GM12801 (cell line): ENCODE data around the gene SRRM4.

Experiments used
- TF ChIP-seq, protein P1 (sequence below): IDR thresholded peaks from one replicate; pipeline ENCODE4 v1.5.1; 2011; ENCODE audit warnings: control low read depth; ENCODE audit not compliant: insufficient read length; ENCODE audit errors: extremely low read depth

The SRRM4 gene

DNA sequence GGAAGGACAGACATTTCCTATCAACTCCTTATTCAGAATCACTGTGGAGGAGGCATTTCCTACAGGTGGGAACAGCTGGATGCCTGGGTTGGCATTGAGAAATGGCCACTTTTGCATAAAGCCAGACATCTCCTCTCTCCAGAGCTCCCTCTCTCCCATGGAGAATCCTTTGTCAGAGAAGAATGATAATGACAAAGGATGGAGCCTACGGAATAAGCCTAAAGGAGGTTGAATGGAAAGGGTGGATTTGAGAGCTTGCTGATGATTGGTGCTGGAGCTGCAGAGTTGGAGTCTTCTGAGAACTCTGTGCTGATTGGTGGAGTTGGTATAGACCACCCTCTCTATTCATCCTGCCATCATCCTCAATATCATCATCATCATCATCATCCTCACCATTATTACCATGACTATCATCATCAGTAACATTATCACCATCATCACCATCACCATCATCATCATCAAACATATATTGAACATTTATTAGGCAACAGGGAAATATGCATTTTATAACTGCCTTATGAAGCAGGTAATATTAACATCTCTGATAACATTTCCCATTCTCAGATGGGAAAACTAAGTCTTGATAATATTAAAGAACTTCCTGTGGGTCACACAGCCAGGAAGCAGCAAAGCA is 108.2 kb downstream of the SRRM4 start:
- TF ChIP-seq, protein P1, sequence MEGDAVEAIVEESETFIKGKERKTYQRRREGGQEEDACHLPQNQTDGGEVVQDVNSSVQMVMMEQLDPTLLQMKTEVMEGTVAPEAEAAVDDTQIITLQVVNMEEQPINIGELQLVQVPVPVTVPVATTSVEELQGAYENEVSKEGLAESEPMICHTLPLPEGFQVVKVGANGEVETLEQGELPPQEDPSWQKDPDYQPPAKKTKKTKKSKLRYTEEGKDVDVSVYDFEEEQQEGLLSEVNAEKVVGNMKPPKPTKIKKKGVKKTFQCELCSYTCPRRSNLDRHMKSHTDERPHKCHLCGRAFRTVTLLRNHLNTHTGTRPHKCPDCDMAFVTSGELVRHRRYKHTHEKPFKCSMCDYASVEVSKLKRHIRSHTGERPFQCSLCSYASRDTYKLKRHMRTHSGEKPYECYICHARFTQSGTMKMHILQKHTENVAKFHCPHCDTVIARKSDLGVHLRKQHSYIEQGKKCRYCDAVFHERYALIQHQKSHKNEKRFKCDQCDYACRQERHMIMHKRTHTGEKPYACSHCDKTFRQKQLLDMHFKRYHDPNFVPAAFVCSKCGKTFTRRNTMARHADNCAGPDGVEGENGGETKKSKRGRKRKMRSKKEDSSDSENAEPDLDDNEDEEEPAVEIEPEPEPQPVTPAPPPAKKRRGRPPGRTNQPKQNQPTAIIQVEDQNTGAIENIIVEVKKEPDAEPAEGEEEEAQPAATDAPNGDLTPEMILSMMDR: no peak

DNA sequence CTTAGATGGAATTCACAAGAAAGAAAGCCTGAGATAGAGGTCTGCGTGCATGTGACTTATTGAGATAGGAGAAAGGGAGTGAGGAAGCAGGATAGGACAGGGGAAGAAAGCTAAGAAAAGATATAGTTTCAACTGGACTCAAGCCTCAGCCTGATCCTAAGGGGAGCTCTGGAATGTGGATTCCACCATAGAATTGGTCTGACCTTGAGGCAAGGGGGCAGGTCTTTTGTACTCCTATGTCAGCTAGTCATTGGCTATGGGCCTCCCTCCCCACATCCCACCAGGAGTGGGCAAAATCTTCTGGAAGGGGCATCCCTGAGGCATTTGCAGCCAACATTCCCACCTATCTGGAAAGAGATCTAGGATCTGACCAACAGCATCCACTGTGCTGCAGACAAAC is 108.9 kb downstream of the SRRM4 start:
- TF ChIP-seq, protein P1: no peak

DNA sequence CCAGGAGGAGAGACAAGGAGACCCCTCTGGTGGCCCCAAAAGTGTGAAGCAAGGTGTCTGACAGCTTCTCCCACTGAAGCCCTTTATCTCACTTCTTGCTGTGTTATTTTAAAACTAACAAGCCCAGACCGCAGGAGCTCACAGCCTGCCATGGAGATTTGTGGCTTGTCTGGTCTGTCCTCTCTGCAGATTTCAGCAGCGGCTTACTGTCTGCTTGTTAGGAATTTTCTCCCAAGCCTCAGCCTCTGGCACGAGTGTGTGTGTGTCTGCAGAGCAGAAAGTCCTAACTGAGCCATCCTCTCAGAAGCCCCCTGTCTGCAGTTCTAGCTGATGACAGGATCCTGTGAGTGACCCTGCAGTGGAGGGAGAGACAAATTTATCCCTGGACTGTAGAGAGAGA is 109.5 kb downstream of the SRRM4 start:
- TF ChIP-seq, protein P1: no peak

DNA sequence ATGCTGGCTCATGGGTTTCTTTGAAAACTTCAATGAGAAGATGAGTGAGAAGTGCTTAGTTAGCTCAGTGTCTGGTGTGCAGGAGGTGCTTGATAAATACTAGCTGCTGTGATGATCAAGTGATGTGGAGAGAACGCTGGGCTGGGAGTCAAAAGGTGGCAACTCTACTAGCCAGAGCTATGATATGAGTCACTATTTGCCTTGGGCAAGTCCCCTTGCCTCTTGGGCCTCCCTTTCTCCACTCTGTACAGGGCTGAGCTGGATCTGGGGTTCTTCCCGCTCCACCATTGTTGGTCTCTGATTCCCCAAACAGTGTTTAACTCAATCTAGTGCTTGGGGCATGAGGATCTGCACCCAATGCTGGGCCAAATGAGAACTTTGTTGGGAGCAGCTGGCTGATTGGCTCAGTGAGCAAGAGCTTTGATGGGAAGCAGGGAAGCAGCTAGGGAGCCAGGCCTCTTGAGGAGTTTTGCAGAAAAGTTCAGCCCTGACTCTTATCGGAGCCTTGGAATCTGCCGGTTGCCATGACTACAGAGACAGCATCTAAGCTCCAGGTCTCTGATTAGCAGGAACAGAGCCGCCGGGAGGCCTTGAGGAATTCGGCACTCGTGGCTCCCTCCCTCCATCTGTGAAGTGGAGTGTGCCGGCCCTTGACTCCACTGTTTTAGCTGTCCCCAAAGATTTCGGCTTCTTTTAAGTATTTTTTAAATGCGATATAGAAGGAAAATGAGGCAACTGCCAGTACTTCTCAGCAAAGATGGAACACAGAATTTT is 115.3 kb downstream of the SRRM4 start:
- TF ChIP-seq, protein P1: no peak

DNA sequence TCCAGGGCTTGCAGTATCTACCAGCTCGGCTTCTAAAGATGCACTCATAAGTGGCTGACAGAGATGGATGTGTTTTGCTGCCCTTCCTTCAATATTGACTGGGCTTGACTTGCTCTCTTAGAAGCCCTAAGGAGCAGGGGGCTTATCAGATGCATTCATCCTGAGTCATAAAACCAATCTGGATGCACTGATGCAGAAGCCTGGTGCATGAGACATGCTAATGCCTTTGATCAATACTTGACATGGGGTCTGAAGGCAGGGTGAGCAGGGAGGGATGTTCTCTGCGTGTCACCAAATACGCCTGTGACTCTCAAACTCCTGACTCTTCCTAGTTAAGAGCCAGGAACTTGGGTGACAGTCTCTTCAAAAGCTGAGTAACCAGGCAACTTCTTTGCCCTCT is 119.6 kb downstream of the SRRM4 start:
- TF ChIP-seq, protein P1: no peak

DNA sequence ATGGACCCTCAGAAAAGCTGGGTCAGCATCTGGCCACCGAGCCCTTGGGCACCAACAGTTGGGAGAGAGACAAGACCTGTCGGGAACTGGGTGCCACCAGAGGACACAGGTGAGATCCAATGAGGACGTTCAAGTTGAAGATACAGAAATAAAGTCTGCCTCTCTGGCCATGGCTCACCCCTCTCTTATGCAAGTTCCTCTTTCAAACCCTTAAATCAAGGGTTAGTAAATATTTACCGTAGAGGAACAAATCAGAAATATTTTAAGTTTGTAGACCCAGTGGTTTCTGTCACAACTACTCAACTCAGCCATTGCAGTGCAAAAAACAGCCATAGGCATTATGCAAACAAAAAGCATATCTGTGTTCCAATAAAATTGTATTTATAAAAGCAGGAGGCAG is 120.9 kb downstream of the SRRM4 start:
- TF ChIP-seq, protein P1: no peak

DNA sequence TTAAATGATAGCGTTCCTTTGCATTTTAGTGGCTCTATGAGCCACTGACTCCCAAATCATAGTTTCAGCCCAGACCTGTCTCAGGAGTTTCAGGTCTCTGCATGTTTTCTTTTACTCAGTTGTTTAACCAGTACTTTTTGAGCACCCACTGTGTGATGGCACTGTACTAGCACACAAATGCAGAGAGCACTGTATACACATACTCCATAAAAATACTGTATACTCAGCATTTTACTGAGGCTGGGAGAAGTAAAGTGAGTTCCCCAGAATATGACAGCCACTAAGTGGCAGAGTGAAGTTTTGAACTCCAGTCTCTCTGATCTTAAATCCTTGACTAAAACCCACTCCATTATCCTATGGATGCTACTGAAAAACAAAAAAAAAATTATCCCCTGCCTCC is 121.4 kb downstream of the SRRM4 start:
- TF ChIP-seq, protein P1: no peak
